ENCODE results near the gene IRF4.
A peak's percentile ranks its signal among the peaks of the same experiment; 100 is the strongest.
"Not testable (repeated sequence)": the region's sequence is repeated elsewhere in the genome, so short reads cannot be mapped to it uniquely, and the experiment has no call there.

The IRF4 gene

GRCh38 chr6:424741-425417 is 33.3 kb downstream of the IRF4 start:
- no peak overlapping the region for H3K4me2 ChIP-seq (ENCODE audit: insufficient read depth, low read length, poor library complexity, severe bottlenecking)
- no peak overlapping the region for H2BK12ac ChIP-seq (ENCODE audit: low read length)
- WGBS, 2 donors (ENCODE audit: extremely low coverage in 2 of 2, insufficient read length in 2 of 2, insufficient replicate concordance in 1 of 2): no CpG with 5 or more reads among the region's 27 CpGs
- no peak overlapping the region for H3K14ac ChIP-seq (ENCODE audit: low read length)
- peaks cover 0 to 2% of the 10 kb centered on the region in 2 donors for H3K36me3 ChIP-seq (replicated peaks in 1 of 2; ENCODE audit: control insufficient read depth in 2 of 2, insufficient read depth in 2 of 2, low read length in 2 of 2)
- H2AFZ ChIP-seq (ENCODE audit: low read length): peak overlapping the region; percentile 39
- no peak overlapping the region for H3K9ac ChIP-seq (ENCODE audit: low read depth, low read length, poor library complexity)
- H4K91ac ChIP-seq (ENCODE audit: low read depth, low read length, poor library complexity): no peak overlapping the region
- no peak overlapping the region for H3K23ac ChIP-seq (ENCODE audit: low read depth, low read length, poor library complexity)
- H3K9me3 ChIP-seq (replicated peaks in 1 of 2; ENCODE audit: control insufficient read depth in 2 of 2, insufficient read depth in 1 of 2, low read depth in 1 of 2, low read length in 2 of 2): peaks cover 7 to 11% of the 10 kb centered on the region in 2 donors
- no peak overlapping the region for H4K8ac ChIP-seq (ENCODE audit: low read depth, low read length)
- H2BK120ac ChIP-seq (ENCODE audit: low read depth, low read length): no peak overlapping the region
- H2AK5ac ChIP-seq (ENCODE audit: low read depth, low read length): no peak overlapping the region
- no peak overlapping the region for H2BK5ac ChIP-seq (ENCODE audit: low read length)
- no peak overlapping the region for H3K4ac ChIP-seq (ENCODE audit: low read length)
- H3K79me1 ChIP-seq (ENCODE audit: low read depth, low read length): no peaks in the 10 kb centered on the region
- H3K27me3 ChIP-seq (ENCODE audit: control insufficient read depth in 3 of 3, insufficient read depth in 3 of 3, low read depth in 1 of 3, low read length in 3 of 3): no peaks in the 10 kb centered on the region
- no peak overlapping the region for H3K4me3 ChIP-seq (ENCODE audit: low read length in 2 of 2)
- no peak overlapping the region for H2BK15ac ChIP-seq (ENCODE audit: low read length)
- no peaks in the 10 kb centered on the region for H3K4me1 ChIP-seq (ENCODE audit: control insufficient read depth in 2 of 2, insufficient read depth in 1 of 2, low read depth in 1 of 2, low read length in 2 of 2)
- H3K18ac ChIP-seq (ENCODE audit: low read length): peak overlapping the region; percentile 80
- DNase-seq (ENCODE audit: low spot score): no peak
- H3K27ac ChIP-seq (replicated peaks; ENCODE audit: low read length): no peak overlapping the region

DNA sequence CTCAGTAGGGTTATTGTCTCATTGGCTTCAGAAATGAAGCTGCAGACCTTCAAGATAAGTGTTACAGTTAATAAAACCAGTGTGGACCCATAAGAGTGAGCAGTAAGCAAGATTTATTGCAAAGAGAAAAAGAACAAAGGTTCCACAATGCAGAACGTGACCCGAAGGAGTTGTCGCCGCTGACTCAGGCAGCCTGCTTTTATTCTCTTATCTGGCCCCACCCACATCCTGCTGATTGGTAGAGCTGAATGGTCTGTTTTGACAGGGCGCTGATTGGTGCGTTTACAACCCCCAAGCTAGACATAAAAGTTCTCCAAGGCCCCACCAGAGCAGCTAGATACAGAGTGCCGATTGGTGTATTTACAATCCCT is 33.9 kb downstream of the IRF4 start:
- WGBS, 2 donors (ENCODE audit: extremely low coverage in 2 of 2, insufficient read length in 2 of 2, insufficient replicate concordance in 1 of 2): no CpG with 5 or more reads among the region's 7 CpGs
- not testable (repeated sequence) for H3K4me1 ChIP-seq (ENCODE audit: control insufficient read depth in 2 of 2, insufficient read depth in 1 of 2, low read depth in 1 of 2, low read length in 2 of 2); H3K14ac ChIP-seq (ENCODE audit: low read length); H3K27me3 ChIP-seq (ENCODE audit: control insufficient read depth in 3 of 3, insufficient read depth in 3 of 3, low read depth in 1 of 3, low read length in 3 of 3); H2BK120ac ChIP-seq (ENCODE audit: low read depth, low read length); DNase-seq (ENCODE audit: low spot score); H3K27ac ChIP-seq (replicated peaks; ENCODE audit: low read length); H3K4ac ChIP-seq (ENCODE audit: low read length); H2BK12ac ChIP-seq (ENCODE audit: low read length); H3K36me3 ChIP-seq (replicated peaks in 1 of 2; ENCODE audit: control insufficient read depth in 2 of 2, insufficient read depth in 2 of 2, low read length in 2 of 2); H3K4me3 ChIP-seq (ENCODE audit: low read length in 2 of 2); H3K79me1 ChIP-seq (ENCODE audit: low read depth, low read length); H4K8ac ChIP-seq (ENCODE audit: low read depth, low read length); H2BK15ac ChIP-seq (ENCODE audit: low read length); H3K23ac ChIP-seq (ENCODE audit: low read depth, low read length, poor library complexity); H2BK5ac ChIP-seq (ENCODE audit: low read length); H3K18ac ChIP-seq (ENCODE audit: low read length); H3K9ac ChIP-seq (ENCODE audit: low read depth, low read length, poor library complexity); H2AK5ac ChIP-seq (ENCODE audit: low read depth, low read length); H4K91ac ChIP-seq (ENCODE audit: low read depth, low read length, poor library complexity); H3K4me2 ChIP-seq (ENCODE audit: insufficient read depth, low read length, poor library complexity, severe bottlenecking)
- Histone ChIP-seq H2AFZ (ENCODE audit: low read length) (peak overlapping the region; percentile 39), H3K9me3 (replicated peaks in 1 of 2; ENCODE audit: control insufficient read depth in 2 of 2, insufficient read depth in 1 of 2, low read depth in 1 of 2, low read length in 2 of 2) (peaks cover 7 to 11% of the 10 kb centered on the region in 2 donors)

DNA sequence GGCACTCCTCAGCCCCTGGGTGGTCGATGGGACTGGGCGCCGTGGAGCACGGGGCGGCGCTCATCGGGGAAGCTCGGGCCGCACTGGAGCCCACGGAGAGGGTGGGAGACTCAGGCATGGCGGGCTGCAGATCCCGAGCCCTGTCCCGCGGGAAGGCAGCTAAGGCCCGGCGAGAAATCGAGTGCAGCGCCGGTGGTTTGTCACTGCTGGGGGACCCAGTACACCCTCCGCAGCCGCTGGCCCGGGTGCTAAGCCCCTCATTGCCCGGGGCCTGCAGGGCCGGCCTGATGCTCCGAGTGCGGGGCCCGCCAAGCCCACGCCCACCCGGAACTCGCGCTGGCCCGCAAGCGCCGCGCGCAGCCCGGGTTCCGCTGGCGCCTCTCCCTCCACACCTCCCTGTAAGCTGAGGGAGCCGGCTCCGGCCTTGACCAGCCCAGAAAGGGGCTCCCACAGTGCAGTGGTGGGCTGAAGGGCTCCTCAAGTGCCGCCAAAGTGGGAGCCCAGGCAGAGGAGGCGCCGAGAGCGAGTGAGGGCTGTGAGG is 34.7 kb downstream of the IRF4 start:
- not testable (repeated sequence) for H3K4me1 ChIP-seq (ENCODE audit: control insufficient read depth in 2 of 2, insufficient read depth in 1 of 2, low read depth in 1 of 2, low read length in 2 of 2); H2AK5ac ChIP-seq (ENCODE audit: low read depth, low read length); H3K4me2 ChIP-seq (ENCODE audit: insufficient read depth, low read length, poor library complexity, severe bottlenecking); H3K4ac ChIP-seq (ENCODE audit: low read length); H3K79me1 ChIP-seq (ENCODE audit: low read depth, low read length); H3K23ac ChIP-seq (ENCODE audit: low read depth, low read length, poor library complexity); H2BK5ac ChIP-seq (ENCODE audit: low read length); H3K18ac ChIP-seq (ENCODE audit: low read length); H3K9ac ChIP-seq (ENCODE audit: low read depth, low read length, poor library complexity); H2BK120ac ChIP-seq (ENCODE audit: low read depth, low read length); H3K14ac ChIP-seq (ENCODE audit: low read length); DNase-seq (ENCODE audit: low spot score); H3K4me3 ChIP-seq (ENCODE audit: low read length in 2 of 2); H4K91ac ChIP-seq (ENCODE audit: low read depth, low read length, poor library complexity); H3K9me3 ChIP-seq (replicated peaks in 1 of 2; ENCODE audit: control insufficient read depth in 2 of 2, insufficient read depth in 1 of 2, low read depth in 1 of 2, low read length in 2 of 2); H3K27ac ChIP-seq (replicated peaks; ENCODE audit: low read length); H2BK12ac ChIP-seq (ENCODE audit: low read length); H3K27me3 ChIP-seq (ENCODE audit: control insufficient read depth in 3 of 3, insufficient read depth in 3 of 3, low read depth in 1 of 3, low read length in 3 of 3); H4K8ac ChIP-seq (ENCODE audit: low read depth, low read length); H3K36me3 ChIP-seq (replicated peaks in 1 of 2; ENCODE audit: control insufficient read depth in 2 of 2, insufficient read depth in 2 of 2, low read length in 2 of 2); H2BK15ac ChIP-seq (ENCODE audit: low read length); H2AFZ ChIP-seq (ENCODE audit: low read length)
- no CpG with 5 or more reads among the region's 45 CpGs for WGBS, 2 donors (ENCODE audit: extremely low coverage in 2 of 2, insufficient read length in 2 of 2, insufficient replicate concordance in 1 of 2)

DNA sequence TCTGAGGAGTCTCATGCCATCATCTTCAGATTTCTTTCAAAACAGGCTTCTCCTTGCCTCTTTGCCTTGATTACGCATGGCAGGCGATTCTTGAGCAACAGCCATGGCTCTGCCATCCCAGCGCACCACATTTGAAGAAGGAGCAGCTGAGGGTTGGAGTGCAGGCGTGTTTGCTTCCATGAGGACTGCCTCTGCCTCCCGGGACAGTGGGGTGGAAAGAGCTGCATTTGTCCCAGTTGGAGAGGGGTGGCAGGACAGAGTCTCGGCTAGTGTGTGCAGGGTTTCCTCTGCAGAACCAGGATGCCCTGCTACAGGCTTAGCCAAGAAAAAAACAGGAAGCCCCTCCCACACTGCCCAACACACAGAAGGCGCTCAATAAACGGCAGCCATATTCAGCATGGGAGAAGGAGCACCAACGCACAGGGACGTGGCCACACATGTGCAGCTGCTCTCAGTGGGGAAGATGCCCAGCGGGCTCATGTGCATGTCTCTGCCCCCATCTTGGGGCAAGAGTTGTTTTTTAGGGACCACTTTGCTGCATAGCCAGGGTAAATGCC is 36.6 kb downstream of the IRF4 start:
- H3K27ac ChIP-seq (replicated peaks; ENCODE audit: low read length): no peak overlapping the region
- no peaks in the 10 kb centered on the region for H3K4me1 ChIP-seq (ENCODE audit: control insufficient read depth in 2 of 2, insufficient read depth in 1 of 2, low read depth in 1 of 2, low read length in 2 of 2)
- H3K36me3 ChIP-seq (replicated peaks in 1 of 2; ENCODE audit: control insufficient read depth in 2 of 2, insufficient read depth in 2 of 2, low read length in 2 of 2): peaks cover 0 to 2% of the 10 kb centered on the region in 2 donors
- H3K79me1 ChIP-seq (ENCODE audit: low read depth, low read length): no peaks in the 10 kb centered on the region
- no peak overlapping the region for H3K4me3 ChIP-seq (ENCODE audit: low read length in 2 of 2)
- WGBS, 2 donors (ENCODE audit: extremely low coverage in 2 of 2, insufficient read length in 2 of 2, insufficient replicate concordance in 1 of 2): no CpG with 5 or more reads among the region's 11 CpGs
- H3K14ac ChIP-seq (ENCODE audit: low read length): peak overlapping the region; percentile 79
- H2BK15ac ChIP-seq (ENCODE audit: low read length): no peak overlapping the region
- no peak overlapping the region for H3K23ac ChIP-seq (ENCODE audit: low read depth, low read length, poor library complexity)
- peak overlapping the region; percentile 46 for H2BK12ac ChIP-seq (ENCODE audit: low read length)
- DNase-seq (ENCODE audit: low spot score): no peak
- no peak overlapping the region for H2AFZ ChIP-seq (ENCODE audit: low read length)
- no peak overlapping the region for H3K9ac ChIP-seq (ENCODE audit: low read depth, low read length, poor library complexity)
- no peak overlapping the region for H4K91ac ChIP-seq (ENCODE audit: low read depth, low read length, poor library complexity)
- H3K4me2 ChIP-seq (ENCODE audit: insufficient read depth, low read length, poor library complexity, severe bottlenecking): no peak overlapping the region
- no peak overlapping the region for H3K4ac ChIP-seq (ENCODE audit: low read length)
- peaks cover 0 to 7% of the 10 kb centered on the region in 2 donors for H3K9me3 ChIP-seq (replicated peaks in 1 of 2; ENCODE audit: control insufficient read depth in 2 of 2, insufficient read depth in 1 of 2, low read depth in 1 of 2, low read length in 2 of 2)
- H3K18ac ChIP-seq (ENCODE audit: low read length): peak overlapping the region; percentile 44
- H2BK120ac ChIP-seq (ENCODE audit: low read depth, low read length): peak overlapping the region; percentile 34
- H2BK5ac ChIP-seq (ENCODE audit: low read length): peak overlapping the region; percentile 12
- no peak overlapping the region for H4K8ac ChIP-seq (ENCODE audit: low read depth, low read length)
- H3K27me3 ChIP-seq (ENCODE audit: control insufficient read depth in 3 of 3, insufficient read depth in 3 of 3, low read depth in 1 of 3, low read length in 3 of 3): peaks cover 0 to 5% (median 0%) of the 10 kb centered on the region in 3 experiments
- H2AK5ac ChIP-seq (ENCODE audit: low read depth, low read length): no peak overlapping the region
